ENCODE data around the gene TFEB. TPM values are rescaled to one million over a fixed set of nuclear protein-coding genes. Genes with fewer than 3 reads are reported as not detected.

The TFEB gene
- total and polyA plus RNA-seq, 2 of the 8 experiments (the other 6 are each of a cell fraction or from before 2014, with no cell fraction given): 2.3 to 6.7 TPM

DNA sequence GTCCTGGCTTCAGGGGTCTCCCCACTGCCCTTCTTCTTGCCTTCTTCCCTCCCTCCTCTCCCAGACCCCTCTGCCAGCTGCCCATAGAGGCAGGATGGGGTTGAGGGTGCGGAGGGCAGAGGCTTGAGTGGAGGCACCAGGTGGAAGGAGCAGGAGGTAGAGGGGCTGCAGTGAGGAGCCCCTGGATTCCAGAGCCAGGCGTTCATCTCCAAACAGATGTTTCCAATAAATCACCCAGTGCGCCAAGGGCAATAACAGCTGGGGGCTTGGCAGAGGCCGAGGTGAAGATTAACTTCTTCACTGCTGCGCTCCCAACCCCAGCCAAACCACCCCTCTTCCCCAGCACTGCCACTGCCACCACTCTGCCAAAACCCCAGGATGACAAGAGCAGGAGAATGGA lies 86.5 kb downstream of the TFEB start:
- no peaks in the 10 kb centered on the region for H3K27me3 ChIP-seq (replicated peaks in 1 of 4; ENCODE audit: control insufficient read depth in 3 of 4, extremely low read depth in 1 of 4, insufficient read depth in 3 of 4, low read length in 3 of 4)
- no peak overlapping the region for H3K4ac ChIP-seq (replicated peaks; ENCODE audit: insufficient read length, low read depth, low read length)
- H3K56ac ChIP-seq (replicated peaks; ENCODE audit: insufficient read length, low read depth, low read length): no peak overlapping the region
- H2BK15ac ChIP-seq (ENCODE audit: low read length): no peak overlapping the region
- H3K14ac ChIP-seq (ENCODE audit: insufficient read length): no peak overlapping the region
- H3K23ac ChIP-seq (ENCODE audit: insufficient read length): no peak overlapping the region
- H3K4me2 ChIP-seq (ENCODE audit: insufficient read depth in 1 of 2, low read depth in 2 of 2, low read length in 2 of 2): no peak overlapping the region
- no peak overlapping the region for H2BK5ac ChIP-seq (ENCODE audit: low read depth, low read length)
- H4K91ac ChIP-seq (replicated peaks; ENCODE audit: insufficient read length, low read length): no peak overlapping the region
- no peaks in the 10 kb centered on the region; the same call in 1 of the 2 replicates for H3K23me2 ChIP-seq (ENCODE audit: low read depth, low read length)
- no peaks in the 10 kb centered on the region; the same call in 1 of the 2 replicates for H3K79me1 ChIP-seq (ENCODE audit: low read depth, low read length)
- no peak for DNase-seq (ENCODE audit: low read depth in 1 of 2, low spot score in 2 of 2)
- no peak overlapping the region for H4K8ac ChIP-seq (ENCODE audit: extremely low read depth, insufficient read depth, low read length)
- H2AFZ ChIP-seq (ENCODE audit: low read length): no peak overlapping the region
- H3K36me3 ChIP-seq (ENCODE audit: control insufficient read depth in 2 of 4, insufficient read depth in 4 of 4, low read length in 3 of 4): peaks cover 0 to 11% (median 2%) of the 10 kb centered on the region in 4 experiments; a peak in 5 of 8 replicates
- H4K20me1 ChIP-seq (replicated peaks in 1 of 2; ENCODE audit: control insufficient read depth in 1 of 2, insufficient read depth in 2 of 2, low read length in 2 of 2): peaks cover 5 to 8% of the 10 kb centered on the region in 2 experiments
- no peak for TF ChIP-seq NRF1 (IDR thresholded peaks at IDR 0.05; ENCODE audit: low read depth, low read length)
- no peak for TF ChIP-seq CEBPB (IDR thresholded peaks at IDR 0.05; ENCODE audit: low read depth, low read length)
- no peak for TF ChIP-seq CBX5 (IDR thresholded peaks at IDR 0.05; ENCODE audit: low read depth, low read length)
- no peak for TF ChIP-seq RXRA (IDR thresholded peaks at IDR 0.05; ENCODE audit: insufficient read depth, low read depth, low read length)
- TF ChIP-seq NANOG (IDR thresholded peaks at IDR 0.05; ENCODE audit: insufficient read depth, low read depth, low read length, poor library complexity, severe bottlenecking): no peak
- no peak for TF ChIP-seq CREB1 (IDR thresholded peaks at IDR 0.05)
- no peak for TF ChIP-seq TAF7 (optimal IDR thresholded peaks at IDR 0.05; ENCODE audit: borderline replicate concordance, low read depth, low read length)
- TF ChIP-seq POLR2AphosphoS5 (IDR thresholded peaks at IDR 0.05; ENCODE audit: low read depth, low read length): no peak
- no peak for TF ChIP-seq JUN (IDR thresholded peaks at IDR 0.05; ENCODE audit: low read depth, low read length)
- TF ChIP-seq EZH2 (IDR thresholded peaks at IDR 0.05; ENCODE audit: low read depth, low read length, severe bottlenecking): no peak
- TF ChIP-seq GABPA (IDR thresholded peaks at IDR 0.05; ENCODE audit: borderline replicate concordance, insufficient read depth, low read length): no peak
- no peak for TF ChIP-seq SUZ12 (IDR thresholded peaks at IDR 0.05; ENCODE audit: low read length)
- 92% methylated on average over 5 of the region's 5 CpGs; no CpG with 5 or more reads in 1 of the 2 experiments for WGBS, 2 experiments (ENCODE audit: extremely low coverage in 1 of 2, insufficient coverage in 1 of 2, insufficient read length in 1 of 2, insufficient replicate concordance in 2 of 2, low coverage in 1 of 2, low lambda C conversion rate in 2 of 2, missing lambda C conversion rate in 1 of 2)
- H2BK12ac ChIP-seq (ENCODE audit: low read depth, low read length): no peak overlapping the region
- no peak overlapping the region for H3K4me3 ChIP-seq (ENCODE audit: extremely low read depth in 1 of 4, insufficient read depth in 2 of 4, low read depth in 3 of 4, low read length in 4 of 4)
- no peak overlapping the region for H4K5ac ChIP-seq (ENCODE audit: insufficient read length, low read depth, low read length)
- H3K4me1 ChIP-seq (replicated peaks in 1 of 4; ENCODE audit: control insufficient read depth in 3 of 4, insufficient read depth in 4 of 4, low read length in 3 of 4): peaks cover 0 to 25% (median 21%) of the 10 kb centered on the region in 4 experiments; a peak in 6 of 7 replicates
- no peaks in the 10 kb centered on the region for H3K79me2 ChIP-seq (ENCODE audit: control insufficient read depth in 1 of 2, insufficient read depth in 2 of 2, low read length in 2 of 2)
- H2BK120ac ChIP-seq (replicated peaks; ENCODE audit: low read depth, low read length): no peak overlapping the region
- POLR2A ChIA-PET (ENCODE audit: partially characterized antibody): no interaction called here
- no peak overlapping the region for H2AK5ac ChIP-seq (ENCODE audit: low read depth, low read length)
- no peaks in the 10 kb centered on the region for H3K9me3 ChIP-seq (ENCODE audit: insufficient read depth in 2 of 2, low read depth in 1 of 2, low read length in 1 of 2)
- no peak overlapping the region for H2BK20ac ChIP-seq (ENCODE audit: low read length)
- H3K18ac ChIP-seq (ENCODE audit: extremely low read depth, low read length): no peak overlapping the region
- H3K27ac ChIP-seq (ENCODE audit: low read depth, low read length): no peak overlapping the region
- no peak for FAIRE-seq
- H3K9ac ChIP-seq (replicated peaks in 1 of 4; ENCODE audit: extremely low read depth in 1 of 4, low read depth in 3 of 4, low read length in 3 of 4): no peak overlapping the region
- CTCF ChIA-PET (ENCODE audit: partially characterized antibody): interaction anchor here (1.3 to 6.5 kb wide), 6 partner anchors 24 to 281 kb away, joined by 4 to 32 read pairs (median 12); no protein-coding TSS in a partner anchor
